ENCODE data around the gene ALG2. TPM values are rescaled to one million over a fixed set of nuclear protein-coding genes. Genes with fewer than 3 reads are reported as not detected.

The ALG2 gene
- total and polyA plus RNA-seq, 7 experiments from 2014 or later, result 13.9 to 33.7 (median 25.2) TPM

- ATAC-seq, result no peak
- Histone ChIP-seq H3K27me3 (ENCODE audit: control insufficient read depth in 2 of 2, insufficient read depth in 2 of 2, low read length in 2 of 2) (peaks cover 0 to 3% of the 10 kb centered on the region in 2 donors), H3K4me1 (ENCODE audit: control insufficient read depth in 2 of 2, insufficient read depth in 2 of 2, low read length in 2 of 2) (no peaks in the 10 kb centered on the region), H3K4me3 (ENCODE audit: low read length) (no peak overlapping the region), H3K9me3 (ENCODE audit: control insufficient read depth in 2 of 3, low read length in 3 of 3) (no peaks in the 10 kb centered on the region), H3K27ac (ENCODE audit: low read depth, low read length) (no peak overlapping the region), H3K36me3 (ENCODE audit: control insufficient read depth in 2 of 3, insufficient read depth in 3 of 3, low read length in 3 of 3) (no peaks in the 10 kb centered on the region)
- ChIA-PET POLR2A (no interaction called here), CTCF (no interaction called here)
- Mint-ChIP-seq H3K36me3 (no peaks in the 10 kb centered on the region), H3K27me3 (peaks cover 0 to 56% (median 7%) of the 10 kb centered on the region in 5 donors), H3K4me1 (peaks cover 0 to 29% (median 0%) of the 10 kb centered on the region in 7 donors), H3K9me3 (peaks cover 0 to 1% (median 0%) of the 10 kb centered on the region in 11 donors), H3K27ac (no peak overlapping the region), H3K4me3 (no peak overlapping the region)
- no peak for DNase-seq
- intact Hi-C loops (cut with micrococcal nuclease), result no loop called here
These were observed 28.8 kb downstream of the ALG2 start for GRCh38 chr9:99192786-99193465.

GRCh38 chr9:99190597-99191283, 31.0 kb downstream of the ALG2 start:
- no peaks in the 10 kb centered on the region for H3K36me3 Mint-ChIP-seq
- H3K9me3 ChIP-seq (ENCODE audit: control insufficient read depth in 2 of 3, low read length in 3 of 3), result no peaks in the 10 kb centered on the region
- H3K4me3 ChIP-seq (ENCODE audit: low read length), result no peak overlapping the region
- H3K27ac Mint-ChIP-seq, result peak overlapping the region in 1 of 9 donors; percentile 22
- H3K27ac ChIP-seq (ENCODE audit: low read depth, low read length), result no peak overlapping the region
- peaks cover 0 to 18% (median 7%) of the 10 kb centered on the region in 7 donors for H3K4me1 Mint-ChIP-seq
- H3K36me3 ChIP-seq (ENCODE audit: control insufficient read depth in 2 of 3, insufficient read depth in 3 of 3, low read length in 3 of 3), result no peaks in the 10 kb centered on the region
- no peaks in the 10 kb centered on the region for H3K4me1 ChIP-seq (ENCODE audit: control insufficient read depth in 2 of 2, insufficient read depth in 2 of 2, low read length in 2 of 2)
- peaks cover 0 to 52% (median 7%) of the 10 kb centered on the region in 5 donors for H3K27me3 Mint-ChIP-seq
- no peak for ATAC-seq
- peaks cover 0 to 3% of the 10 kb centered on the region in 2 donors for H3K27me3 ChIP-seq (ENCODE audit: control insufficient read depth in 2 of 2, insufficient read depth in 2 of 2, low read length in 2 of 2)
- intact Hi-C loops (cut with micrococcal nuclease), result no loop called here
- peaks cover 0 to 1% (median 0%) of the 10 kb centered on the region in 11 donors for H3K9me3 Mint-ChIP-seq
- ChIA-PET CTCF (no interaction called here), POLR2A (no interaction called here)
- H3K4me3 Mint-ChIP-seq, result no peak overlapping the region
- no peak for DNase-seq

- no peak overlapping the region for H3K27ac ChIP-seq (ENCODE audit: low read depth, low read length)
- ChIA-PET POLR2A (no interaction called here), CTCF (no interaction called here)
- peaks cover 0 to 3% of the 10 kb centered on the region in 2 donors for H3K27me3 ChIP-seq (ENCODE audit: control insufficient read depth in 2 of 2, insufficient read depth in 2 of 2, low read length in 2 of 2)
- H3K4me1 ChIP-seq (ENCODE audit: control insufficient read depth in 2 of 2, insufficient read depth in 2 of 2, low read length in 2 of 2), result no peaks in the 10 kb centered on the region
- H3K27ac Mint-ChIP-seq, result peak overlapping the region in 1 of 9 donors; percentile 22
- peaks cover 0 to 1% (median 0%) of the 10 kb centered on the region in 11 donors for H3K9me3 Mint-ChIP-seq
- DNase-seq, result no peak
- no peaks in the 10 kb centered on the region for H3K9me3 ChIP-seq (ENCODE audit: control insufficient read depth in 2 of 3, low read length in 3 of 3)
- intact Hi-C loops (cut with micrococcal nuclease), result no loop called here
- H3K27me3 Mint-ChIP-seq, result peaks cover 0 to 50% (median 7%) of the 10 kb centered on the region in 5 donors
- no peaks in the 10 kb centered on the region for H3K36me3 Mint-ChIP-seq
- no peaks in the 10 kb centered on the region for H3K36me3 ChIP-seq (ENCODE audit: control insufficient read depth in 2 of 3, insufficient read depth in 3 of 3, low read length in 3 of 3)
- no peak overlapping the region for H3K4me3 ChIP-seq (ENCODE audit: low read length)
- peaks cover 0 to 17% (median 7%) of the 10 kb centered on the region in 7 donors for H3K4me1 Mint-ChIP-seq
- ATAC-seq, result no peak
- H3K4me3 Mint-ChIP-seq, result no peak overlapping the region
These were observed 31.7 kb downstream of the ALG2 start for GRCh38 chr9:99189887-99190596.

GRCh38 chr9:99189186-99189585, 32.6 kb downstream of the ALG2 start:
- H3K9me3 Mint-ChIP-seq, result no peaks in the 10 kb centered on the region

GRCh38 chr9:99187311-99187710, 34.4 kb downstream of the ALG2 start:
- Mint-ChIP-seq H3K36me3 (no peaks in the 10 kb centered on the region), H3K4me1 (peaks cover 0 to 20% (median 14%) of the 10 kb centered on the region in 7 donors), H3K4me3 (no peak overlapping the region), H3K27me3 (peaks cover 0 to 34% (median 7%) of the 10 kb centered on the region in 5 donors), H3K9me3 (no peaks in the 10 kb centered on the region), H3K27ac (no peak overlapping the region)
- ATAC-seq (no peak), DNase-seq (no peak)
- Histone ChIP-seq H3K36me3 (ENCODE audit: control insufficient read depth in 2 of 3, insufficient read depth in 3 of 3, low read length in 3 of 3) (no peaks in the 10 kb centered on the region), H3K27ac (ENCODE audit: low read depth, low read length) (no peak overlapping the region), H3K27me3 (ENCODE audit: control insufficient read depth in 2 of 2, insufficient read depth in 2 of 2, low read length in 2 of 2) (peaks cover 0 to 3% of the 10 kb centered on the region in 2 donors), H3K4me3 (ENCODE audit: low read length) (no peak overlapping the region), H3K4me1 (ENCODE audit: control insufficient read depth in 2 of 2, insufficient read depth in 2 of 2, low read length in 2 of 2) (peaks cover 0 to 3% of the 10 kb centered on the region in 2 donors), H3K9me3 (ENCODE audit: control insufficient read depth in 2 of 3, low read length in 3 of 3) (no peaks in the 10 kb centered on the region)
- intact Hi-C loops (cut with micrococcal nuclease), result no loop called here
- POLR2A ChIA-PET, result no interaction called here
- CTCF ChIA-PET, result interaction anchor here (1.0 kb wide), 1 partner anchor 9 kb away, joined by 4 read pairs; no protein-coding TSS in a partner anchor

More at GRCh38 chr9:99189186-99189585, 32.6 kb downstream of the ALG2 start:
- ChIA-PET POLR2A (no interaction called here), CTCF (no interaction called here)
- Histone ChIP-seq H3K27me3 (ENCODE audit: control insufficient read depth in 2 of 2, insufficient read depth in 2 of 2, low read length in 2 of 2) (peaks cover 0 to 3% of the 10 kb centered on the region in 2 donors), H3K36me3 (ENCODE audit: control insufficient read depth in 2 of 3, insufficient read depth in 3 of 3, low read length in 3 of 3) (no peaks in the 10 kb centered on the region), H3K9me3 (ENCODE audit: control insufficient read depth in 2 of 3, low read length in 3 of 3) (no peaks in the 10 kb centered on the region), H3K4me1 (ENCODE audit: control insufficient read depth in 2 of 2, insufficient read depth in 2 of 2, low read length in 2 of 2) (peaks cover 0 to 3% of the 10 kb centered on the region in 2 donors), H3K4me3 (ENCODE audit: low read length) (no peak overlapping the region), H3K27ac (ENCODE audit: low read depth, low read length) (no peak overlapping the region)
- ATAC-seq, result no peak
- Mint-ChIP-seq H3K36me3 (no peaks in the 10 kb centered on the region), H3K27me3 (peaks cover 0 to 46% (median 7%) of the 10 kb centered on the region in 5 donors), H3K27ac (peak overlapping the region in 1 of 9 donors; percentile 7), H3K4me1 (peaks cover 0 to 16% (median 14%) of the 10 kb centered on the region in 7 donors), H3K4me3 (no peak overlapping the region)
- intact Hi-C loops (cut with micrococcal nuclease), result no loop called here
- no peak for DNase-seq

- POLR2A ChIA-PET, result no interaction called here
- intact Hi-C loops (cut with micrococcal nuclease), result loop anchor here in 1 of 2 donors (2.0 kb wide), 1 partner anchor 37 kb away; the partner anchor contains the start of gene SEC61B
These were observed 35.8 kb downstream of the ALG2 start for GRCh38 chr9:99185934-99186333.

More at GRCh38 chr9:99185934-99186333, 35.8 kb downstream of the ALG2 start:
- H3K27me3 ChIP-seq (ENCODE audit: control insufficient read depth in 2 of 2, insufficient read depth in 2 of 2, low read length in 2 of 2), result peaks cover 0 to 3% of the 10 kb centered on the region in 2 donors
- DNase-seq (no peak), ATAC-seq (no peak)
- Mint-ChIP-seq H3K4me3 (no peak overlapping the region), H3K36me3 (no peaks in the 10 kb centered on the region), H3K27me3 (peaks cover 0 to 24% (median 7%) of the 10 kb centered on the region in 5 donors), H3K27ac (peak overlapping the region in 1 of 9 donors; percentile 60), H3K4me1 (peaks cover 0 to 34% (median 19%) of the 10 kb centered on the region in 7 donors), H3K9me3 (no peaks in the 10 kb centered on the region)
- H3K27ac ChIP-seq (ENCODE audit: low read depth, low read length), result no peak overlapping the region
- CTCF ChIA-PET, result interaction anchor here (0.5 to 2.2 kb wide), 8 partner anchors 9 to 1256 kb away, joined by 3 to 12 read pairs (median 3); no protein-coding TSS in a partner anchor
- no peaks in the 10 kb centered on the region for H3K9me3 ChIP-seq (ENCODE audit: control insufficient read depth in 2 of 3, low read length in 3 of 3)
- H3K4me3 ChIP-seq (ENCODE audit: low read length), result no peak overlapping the region
- no peaks in the 10 kb centered on the region for H3K36me3 ChIP-seq (ENCODE audit: control insufficient read depth in 2 of 3, insufficient read depth in 3 of 3, low read length in 3 of 3)
- H3K4me1 ChIP-seq (ENCODE audit: control insufficient read depth in 2 of 2, insufficient read depth in 2 of 2, low read length in 2 of 2), result peaks cover 0 to 3% of the 10 kb centered on the region in 2 donors
